Measurements from ENCODE around the gene CRX. TPM values are rescaled to one million over a fixed set of nuclear protein-coding genes. Genes with fewer than 3 reads are reported as not detected.
"Not testable (repeated sequence)": the region's sequence is repeated elsewhere in the genome, so short reads cannot be mapped to it uniquely, and the experiment has no call there.

CRX gene
- total and polyA plus RNA-seq, 5 donors from 2014 or later, result not detected

GRCh38 chr19:47805313-47805712 is 16.4 kb upstream of the CRX start:
- peaks cover 0 to 2% (median 0%) of the 10 kb centered on the region in 7 donors for H3K9me3 Mint-ChIP-seq
- no peak for ATAC-seq (ENCODE audit: low read depth in 2 of 2)
- Histone ChIP-seq H3K4me1 (ENCODE audit: control insufficient read depth, insufficient read depth, low read length, poor library complexity, severe bottlenecking) (no peaks in the 10 kb centered on the region), H3K36me3 (ENCODE audit: control insufficient read depth, insufficient read depth, low read length) (no peaks in the 10 kb centered on the region), H3K27me3 (ENCODE audit: control insufficient read depth, insufficient read depth, low read length) (no peaks in the 10 kb centered on the region), H3K4me3 (ENCODE audit: low read depth, low read length) (no peak overlapping the region), H3K9me3 (ENCODE audit: control insufficient read depth in 2 of 2, low read length in 2 of 2) (peaks cover 0 to 1% of the 10 kb centered on the region in 2 experiments), H3K27ac (ENCODE audit: insufficient read depth, low read length, poor library complexity, severe bottlenecking) (no peak overlapping the region)
- no peak for DNase-seq
- no peak overlapping the region for H3K27ac Mint-ChIP-seq
- no peaks in the 10 kb centered on the region for H3K4me1 Mint-ChIP-seq
- H3K27me3 Mint-ChIP-seq, result peaks cover 4% of the 10 kb centered on the region
- H3K36me3 Mint-ChIP-seq, result no peaks in the 10 kb centered on the region
- no peak overlapping the region for H3K4me3 Mint-ChIP-seq

DNA sequence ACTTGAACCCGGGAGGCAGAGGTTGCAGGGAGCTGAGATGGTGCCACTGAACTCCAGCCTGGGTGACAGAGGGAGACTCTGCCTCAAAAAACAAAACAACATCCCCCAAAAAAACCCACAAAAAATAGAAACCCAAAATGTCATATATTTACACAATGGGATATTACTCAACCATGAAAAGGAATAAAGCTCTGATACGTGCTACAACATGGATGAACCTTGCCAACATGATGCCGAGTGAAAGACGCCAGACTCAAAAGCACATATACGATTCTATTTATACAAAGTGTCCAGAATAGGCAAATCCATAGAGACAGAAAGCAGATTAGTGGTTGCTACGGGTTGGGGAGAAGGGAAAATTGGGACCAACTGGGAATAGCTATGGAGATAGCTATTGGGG is 15.3 kb upstream of the CRX start:
- Mint-ChIP-seq H3K9me3 (no peaks in the 10 kb centered on the region), H3K4me3 (no peak overlapping the region), H3K27ac (no peak overlapping the region), H3K4me1 (no peaks in the 10 kb centered on the region), H3K36me3 (no peaks in the 10 kb centered on the region), H3K27me3 (peaks cover 4% of the 10 kb centered on the region)
- H3K4me1 ChIP-seq (ENCODE audit: control insufficient read depth, insufficient read depth, low read length, poor library complexity, severe bottlenecking), result no peaks in the 10 kb centered on the region
- H3K36me3 ChIP-seq (ENCODE audit: control insufficient read depth, insufficient read depth, low read length), result no peaks in the 10 kb centered on the region
- H3K27me3 ChIP-seq (ENCODE audit: control insufficient read depth, insufficient read depth, low read length), result no peaks in the 10 kb centered on the region
- no peak for DNase-seq
- ATAC-seq (ENCODE audit: low read depth in 2 of 2), result no peak
- no peak overlapping the region for H3K27ac ChIP-seq (ENCODE audit: insufficient read depth, low read length, poor library complexity, severe bottlenecking)
- H3K4me3 ChIP-seq (ENCODE audit: low read depth, low read length), result no peak overlapping the region
- H3K9me3 ChIP-seq (ENCODE audit: control insufficient read depth in 2 of 2, low read length in 2 of 2), result no peaks in the 10 kb centered on the region

GRCh38 chr19:47813304-47813994 is 8.3 kb upstream of the CRX start:
- Mint-ChIP-seq H3K27me3 (peaks cover 6% of the 10 kb centered on the region), H3K4me3 (no peak overlapping the region), H3K4me1 (peaks cover 0 to 2% (median 0%) of the 10 kb centered on the region in 4 donors), H3K27ac (no peak overlapping the region), H3K36me3 (no peaks in the 10 kb centered on the region), H3K9me3 (no peaks in the 10 kb centered on the region)
- Histone ChIP-seq H3K36me3 (ENCODE audit: control insufficient read depth, insufficient read depth, low read length) (no peaks in the 10 kb centered on the region), H3K4me3 (ENCODE audit: low read depth, low read length) (no peak overlapping the region), H3K9me3 (ENCODE audit: control insufficient read depth in 2 of 2, low read length in 2 of 2) (no peaks in the 10 kb centered on the region), H3K27ac (ENCODE audit: insufficient read depth, low read length, poor library complexity, severe bottlenecking) (no peak overlapping the region), H3K4me1 (ENCODE audit: control insufficient read depth, insufficient read depth, low read length, poor library complexity, severe bottlenecking) (no peaks in the 10 kb centered on the region), H3K27me3 (ENCODE audit: control insufficient read depth, insufficient read depth, low read length) (no peaks in the 10 kb centered on the region)
- DNase-seq (peak; percentile 55 to 58 (median 57)), ATAC-seq (ENCODE audit: low read depth in 2 of 2) (peak; percentile 52 to 55)

DNA sequence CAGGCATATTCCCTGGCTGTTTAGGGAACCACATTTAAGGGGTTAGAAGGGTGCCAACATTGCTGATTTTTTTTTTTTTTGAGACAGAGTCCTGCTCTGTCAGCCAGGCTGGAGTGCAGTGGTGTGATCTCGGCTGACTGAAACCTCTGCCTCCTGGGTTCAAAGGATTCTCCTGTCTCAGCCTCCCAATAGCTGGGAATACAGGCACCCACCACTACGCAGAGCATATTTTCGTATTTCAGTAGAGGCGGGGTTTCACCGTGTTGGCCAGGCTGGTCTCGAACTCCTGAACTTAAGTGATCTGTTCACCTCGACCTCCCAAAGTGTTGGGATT is 7.8 kb upstream of the CRX start:
- H3K4me3 ChIP-seq (ENCODE audit: low read depth, low read length), result no peak overlapping the region
- Mint-ChIP-seq H3K4me1 (peaks cover 0 to 2% (median 0%) of the 10 kb centered on the region in 4 donors), H3K36me3 (no peaks in the 10 kb centered on the region), H3K9me3 (no peaks in the 10 kb centered on the region), H3K27me3 (peaks cover 11% of the 10 kb centered on the region), H3K27ac (no peak overlapping the region), H3K4me3 (no peak overlapping the region)
- H3K27me3 ChIP-seq (ENCODE audit: control insufficient read depth, insufficient read depth, low read length), result no peaks in the 10 kb centered on the region
- DNase-seq, result no peak
- no peak overlapping the region for H3K27ac ChIP-seq (ENCODE audit: insufficient read depth, low read length, poor library complexity, severe bottlenecking)
- H3K4me1 ChIP-seq (ENCODE audit: control insufficient read depth, insufficient read depth, low read length, poor library complexity, severe bottlenecking), result no peaks in the 10 kb centered on the region
- H3K36me3 ChIP-seq (ENCODE audit: control insufficient read depth, insufficient read depth, low read length), result no peaks in the 10 kb centered on the region
- ATAC-seq (ENCODE audit: low read depth in 2 of 2), result no peak
- no peaks in the 10 kb centered on the region for H3K9me3 ChIP-seq (ENCODE audit: control insufficient read depth in 2 of 2, low read length in 2 of 2)

DNA sequence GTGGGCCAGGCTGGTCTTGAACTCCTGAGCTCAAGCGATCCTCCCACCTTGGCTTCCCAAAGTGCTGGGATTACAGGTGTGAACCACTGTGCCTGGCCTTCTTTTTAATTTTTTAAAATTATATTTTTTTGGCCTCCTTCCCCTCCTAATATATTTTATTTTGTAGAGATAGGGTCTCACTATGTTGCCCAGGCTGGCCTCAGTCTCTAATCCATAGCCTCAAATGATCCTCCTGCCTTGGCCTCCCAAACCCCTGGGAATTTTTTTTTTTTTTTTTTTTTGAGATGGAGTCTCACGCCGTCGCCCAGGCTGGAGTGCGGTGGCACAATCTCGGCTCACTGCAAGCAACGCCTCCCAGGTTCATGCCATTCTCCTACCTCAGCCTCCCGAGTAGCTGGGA is 5.5 kb upstream of the CRX start:
- H3K27me3 Mint-ChIP-seq, result peaks cover 25% of the 10 kb centered on the region
- H3K4me1 Mint-ChIP-seq; H3K4me1 ChIP-seq (ENCODE audit: control insufficient read depth, insufficient read depth, low read length, poor library complexity, severe bottlenecking); H3K36me3 ChIP-seq (ENCODE audit: control insufficient read depth, insufficient read depth, low read length); H3K27ac ChIP-seq (ENCODE audit: insufficient read depth, low read length, poor library complexity, severe bottlenecking); H3K4me3 ChIP-seq (ENCODE audit: low read depth, low read length); H3K9me3 Mint-ChIP-seq; H3K36me3 Mint-ChIP-seq; H3K27me3 ChIP-seq (ENCODE audit: control insufficient read depth, insufficient read depth, low read length); H3K4me3 Mint-ChIP-seq; H3K27ac Mint-ChIP-seq; DNase-seq; ATAC-seq (ENCODE audit: low read depth in 2 of 2); H3K9me3 ChIP-seq (ENCODE audit: control insufficient read depth in 2 of 2, low read length in 2 of 2): not testable (repeated sequence)

DNA sequence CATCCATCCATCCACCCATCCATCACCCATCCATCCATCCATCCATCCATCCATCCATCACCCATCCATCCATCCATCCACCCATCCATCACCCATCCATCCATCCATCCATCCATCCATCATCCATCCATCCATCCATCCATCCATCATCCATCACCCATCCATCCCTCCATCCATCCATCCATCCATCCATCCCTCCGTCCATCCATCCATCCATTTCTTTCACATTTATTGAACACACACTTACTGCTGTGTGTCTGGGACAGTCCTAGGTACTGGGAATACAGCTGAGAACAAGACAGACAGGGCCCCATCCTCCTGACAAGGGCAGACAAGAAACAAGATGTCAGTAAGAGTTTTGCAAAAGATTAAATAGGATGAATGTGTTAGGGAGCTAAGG is 3.5 kb upstream of the CRX start:
- H3K27ac Mint-ChIP-seq; H3K4me3 Mint-ChIP-seq; H3K27me3 ChIP-seq (ENCODE audit: control insufficient read depth, insufficient read depth, low read length); H3K36me3 ChIP-seq (ENCODE audit: control insufficient read depth, insufficient read depth, low read length); H3K9me3 Mint-ChIP-seq; DNase-seq; H3K4me3 ChIP-seq (ENCODE audit: low read depth, low read length); ATAC-seq (ENCODE audit: low read depth in 2 of 2); H3K27ac ChIP-seq (ENCODE audit: insufficient read depth, low read length, poor library complexity, severe bottlenecking); H3K9me3 ChIP-seq (ENCODE audit: control insufficient read depth in 2 of 2, low read length in 2 of 2); H3K4me1 ChIP-seq (ENCODE audit: control insufficient read depth, insufficient read depth, low read length, poor library complexity, severe bottlenecking); H3K4me1 Mint-ChIP-seq; H3K36me3 Mint-ChIP-seq: not testable (repeated sequence)
- H3K27me3 Mint-ChIP-seq, result peaks cover 34% of the 10 kb centered on the region

GRCh38 chr19:47819858-47820257 is 1.9 kb upstream of the CRX start:
- peaks cover 3% of the 10 kb centered on the region for H3K27me3 ChIP-seq (ENCODE audit: control insufficient read depth, insufficient read depth, low read length)
- ATAC-seq (ENCODE audit: low read depth in 2 of 2), result no peak
- Mint-ChIP-seq H3K9me3 (peaks cover 0 to 3% (median 0%) of the 10 kb centered on the region in 7 donors), H3K4me3 (no peak overlapping the region), H3K27ac (peak overlapping the region in 2 of 3 donors; percentile 75 to 78), H3K36me3 (no peaks in the 10 kb centered on the region), H3K27me3 (peaks cover 31% of the 10 kb centered on the region), H3K4me1 (peaks cover 0 to 5% (median 0%) of the 10 kb centered on the region in 4 donors)
- H3K36me3 ChIP-seq (ENCODE audit: control insufficient read depth, insufficient read depth, low read length), result no peaks in the 10 kb centered on the region
- DNase-seq, result no peak
- no peaks in the 10 kb centered on the region for H3K9me3 ChIP-seq (ENCODE audit: control insufficient read depth in 2 of 2, low read length in 2 of 2)
- no peak overlapping the region for H3K27ac ChIP-seq (ENCODE audit: insufficient read depth, low read length, poor library complexity, severe bottlenecking)
- H3K4me3 ChIP-seq (ENCODE audit: low read depth, low read length), result no peak overlapping the region
- H3K4me1 ChIP-seq (ENCODE audit: control insufficient read depth, insufficient read depth, low read length, poor library complexity, severe bottlenecking), result no peaks in the 10 kb centered on the region

DNA sequence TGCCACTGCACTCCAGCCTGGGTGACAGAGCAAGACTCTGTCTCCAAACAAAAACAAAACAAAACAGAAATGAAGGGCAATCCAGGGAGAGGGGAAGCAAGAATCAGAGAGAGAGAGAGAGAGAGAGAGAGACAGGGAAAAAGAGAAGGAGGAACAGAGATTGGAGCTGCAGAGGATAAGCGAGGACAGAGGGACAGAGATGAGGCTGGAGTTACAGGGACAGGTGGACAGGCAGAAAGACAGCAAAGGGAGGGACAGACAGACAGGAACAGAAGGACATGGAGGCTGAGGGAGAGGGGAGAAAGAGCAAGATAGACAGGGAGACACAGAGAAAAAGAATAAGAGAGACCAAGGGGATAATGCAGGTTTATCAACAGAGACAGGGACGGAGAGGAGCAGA is 1.3 kb upstream of the CRX start:
- Histone ChIP-seq H3K9me3 (ENCODE audit: control insufficient read depth in 2 of 2, low read length in 2 of 2) (no peaks in the 10 kb centered on the region), H3K36me3 (ENCODE audit: control insufficient read depth, insufficient read depth, low read length) (no peaks in the 10 kb centered on the region), H3K4me1 (ENCODE audit: control insufficient read depth, insufficient read depth, low read length, poor library complexity, severe bottlenecking) (no peaks in the 10 kb centered on the region), H3K4me3 (ENCODE audit: low read depth, low read length) (no peak overlapping the region), H3K27me3 (ENCODE audit: control insufficient read depth, insufficient read depth, low read length) (peaks cover 3% of the 10 kb centered on the region), H3K27ac (ENCODE audit: insufficient read depth, low read length, poor library complexity, severe bottlenecking) (no peak overlapping the region)
- peaks cover 0 to 5% (median 0%) of the 10 kb centered on the region in 4 donors for H3K4me1 Mint-ChIP-seq
- DNase-seq (no peak), ATAC-seq (ENCODE audit: low read depth in 2 of 2) (no peak)
- peaks cover 0 to 3% (median 0%) of the 10 kb centered on the region in 7 donors for H3K9me3 Mint-ChIP-seq
- no peaks in the 10 kb centered on the region for H3K36me3 Mint-ChIP-seq
- H3K4me3 Mint-ChIP-seq, result no peak overlapping the region
- H3K27ac Mint-ChIP-seq, result peak overlapping the region in 2 of 3 donors; percentile 55 to 75
- peaks cover 31% of the 10 kb centered on the region for H3K27me3 Mint-ChIP-seq

All from CD4-positive, CD25-positive, alpha-beta regulatory T cell (primary cell).